NCI-H2171 treated with DMSO at 0.1 percent for 48 hours (cell line): Measurements from ENCODE around the gene GARNL3.

Experiments used
- DNase-seq: peaks from one replicate; lab custom pipeline; 2025; lab: John Stamatoyannopoulos, UW

Gene GARNL3

DNA sequence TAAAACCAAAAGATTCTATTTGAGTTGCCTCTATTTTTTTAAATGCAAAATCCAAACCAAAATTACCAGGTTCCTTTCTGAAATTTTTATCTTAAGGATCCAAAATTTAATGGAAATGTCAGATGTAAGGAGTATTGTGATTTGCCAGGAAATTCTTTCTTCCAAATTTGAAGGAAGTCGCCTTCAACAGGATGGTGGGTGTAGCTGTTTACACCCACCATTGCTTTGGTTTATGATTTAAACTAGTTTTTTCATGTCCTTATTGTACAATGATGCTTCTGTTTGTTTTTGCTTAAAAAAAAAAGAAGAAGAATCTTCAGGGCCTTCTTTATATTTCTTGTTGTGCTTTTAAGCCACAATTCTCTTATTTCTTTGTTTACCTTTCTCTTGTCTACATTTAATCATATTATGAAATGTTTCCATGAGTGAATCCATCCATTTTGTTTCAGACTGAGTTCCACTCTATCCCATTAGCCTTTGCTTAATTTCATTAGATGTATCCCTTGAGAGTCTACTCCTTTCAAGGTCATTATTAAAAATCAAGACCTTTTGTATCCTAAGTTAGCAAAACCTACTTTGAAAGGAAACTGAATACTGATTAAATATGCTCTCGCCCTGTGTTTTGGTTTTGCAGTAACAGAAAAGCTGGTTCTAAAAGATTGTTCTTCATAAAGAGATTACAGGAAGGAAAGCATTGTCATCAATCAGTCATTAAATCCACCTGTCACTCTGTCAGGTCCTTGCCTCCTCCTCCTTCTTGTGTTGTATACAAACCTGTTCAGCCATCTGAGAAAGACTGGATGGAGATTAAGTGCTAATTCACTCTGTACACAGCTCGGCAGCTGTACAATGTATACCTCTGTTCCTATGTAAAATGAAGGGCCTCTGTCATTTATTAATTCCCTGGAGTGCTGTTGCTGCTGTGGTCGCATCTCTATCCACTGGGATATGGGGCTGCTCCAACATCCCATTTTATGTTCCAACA lies 86.9 kb downstream of the GARNL3 start:
- peak; percentile 84 for DNase-seq

DNA sequence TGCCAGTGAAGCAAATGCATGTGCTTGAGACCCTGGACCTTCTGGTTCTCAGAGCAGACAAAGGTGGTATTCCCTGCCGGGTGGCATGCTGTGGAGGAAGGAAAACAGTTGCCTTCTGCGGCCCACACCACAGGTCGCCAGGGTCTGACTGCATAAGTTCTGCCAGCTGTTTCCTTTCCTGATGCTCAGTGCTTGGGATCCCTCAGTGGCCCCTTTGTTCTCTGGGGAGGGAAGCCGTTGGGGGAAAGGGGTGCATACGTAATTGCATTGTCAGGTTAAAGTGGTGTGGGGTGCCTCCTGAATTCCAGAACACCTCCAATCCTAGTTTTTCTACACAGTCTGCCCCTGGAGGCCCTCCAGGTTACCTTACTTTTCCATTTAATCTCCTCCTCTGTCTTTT lies 89.3 kb downstream of the GARNL3 start:
- DNase-seq: no peak

DNA sequence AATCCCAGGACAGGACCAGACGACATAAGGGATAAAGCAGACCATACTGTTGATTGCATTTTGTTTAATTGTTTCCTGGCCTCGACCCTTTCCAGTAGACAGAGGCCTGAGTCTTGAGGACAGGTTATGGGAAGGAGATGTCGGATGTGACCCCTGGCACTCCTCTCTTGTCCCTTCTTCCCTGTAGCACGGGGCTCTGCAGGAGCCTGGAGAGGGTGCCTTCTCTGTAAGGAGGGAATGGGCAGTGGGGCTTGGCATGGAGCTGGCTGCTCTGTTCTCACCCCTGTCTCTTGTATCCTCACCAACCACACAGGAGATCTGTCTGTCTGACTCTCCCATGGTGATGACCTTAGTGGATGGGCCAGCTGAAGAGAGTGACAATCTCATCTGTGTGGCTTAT lies 92.3 kb downstream of the GARNL3 start:
- no peak for DNase-seq

DNA sequence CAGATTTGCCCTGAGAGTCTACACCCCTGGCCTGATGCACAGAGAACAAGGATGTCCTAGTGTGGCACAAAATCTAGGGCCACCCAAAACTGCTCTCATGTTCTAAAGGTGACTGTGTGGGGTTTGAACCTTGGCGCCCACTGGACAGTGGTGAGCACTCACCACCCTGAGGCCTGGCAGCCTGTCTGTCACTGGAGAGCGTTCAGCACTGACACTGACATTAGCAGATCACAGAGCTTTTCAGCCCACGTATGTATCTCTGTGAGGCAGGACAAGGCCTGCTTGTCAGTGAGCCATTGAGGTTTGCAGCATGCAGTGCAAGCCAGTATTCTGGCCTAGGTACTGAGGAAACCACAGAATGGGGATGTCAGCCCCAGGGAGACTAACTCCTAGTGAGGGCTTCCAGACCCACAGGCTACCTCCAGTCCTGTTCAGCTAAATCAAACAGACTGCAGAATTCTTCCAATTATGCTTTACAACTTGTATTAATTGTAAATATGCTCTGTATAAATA lies 93.5 kb downstream of the GARNL3 start:
- no peak for DNase-seq

DNA sequence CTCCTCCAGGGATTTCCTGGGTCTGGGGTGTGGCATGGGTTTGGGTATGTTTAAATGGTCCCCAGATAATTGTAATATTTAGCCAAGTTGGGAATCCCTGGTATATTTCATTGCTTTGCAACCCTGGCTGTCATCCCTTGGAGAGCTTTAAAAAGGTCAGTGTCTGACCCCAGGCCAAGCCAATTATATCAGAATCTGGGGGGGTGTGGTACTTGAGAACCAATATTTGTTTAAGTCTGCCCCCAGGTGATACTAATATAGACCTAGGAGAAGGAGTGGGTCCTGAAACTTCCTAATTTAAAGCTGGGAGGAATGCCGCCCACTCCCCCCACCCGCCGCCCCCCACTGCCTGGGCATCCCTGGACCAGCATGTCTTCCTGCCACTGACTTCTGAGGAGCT lies 94.2 kb downstream of the GARNL3 start:
- no peak for DNase-seq

DNA sequence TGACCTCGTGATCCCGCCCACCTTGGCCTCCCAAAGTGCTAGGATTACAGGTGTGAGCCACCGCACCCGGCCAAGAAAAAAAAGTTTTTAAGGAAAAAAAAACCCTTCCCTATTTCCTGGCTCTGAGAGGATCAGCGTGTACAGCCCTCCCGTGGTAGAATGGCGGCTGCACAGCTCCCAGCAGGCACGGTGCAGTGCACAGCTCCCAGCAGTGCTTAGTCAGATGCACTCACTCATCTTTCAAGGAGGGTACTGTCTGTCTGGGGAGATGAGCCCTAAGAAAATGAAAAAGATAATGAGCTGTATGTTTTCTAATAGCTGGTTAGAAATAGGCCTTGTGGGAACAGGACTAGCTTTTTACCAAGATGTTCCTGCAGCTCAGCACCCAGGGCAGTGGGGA lies 95.7 kb downstream of the GARNL3 start:
- DNase-seq: no peak

DNA sequence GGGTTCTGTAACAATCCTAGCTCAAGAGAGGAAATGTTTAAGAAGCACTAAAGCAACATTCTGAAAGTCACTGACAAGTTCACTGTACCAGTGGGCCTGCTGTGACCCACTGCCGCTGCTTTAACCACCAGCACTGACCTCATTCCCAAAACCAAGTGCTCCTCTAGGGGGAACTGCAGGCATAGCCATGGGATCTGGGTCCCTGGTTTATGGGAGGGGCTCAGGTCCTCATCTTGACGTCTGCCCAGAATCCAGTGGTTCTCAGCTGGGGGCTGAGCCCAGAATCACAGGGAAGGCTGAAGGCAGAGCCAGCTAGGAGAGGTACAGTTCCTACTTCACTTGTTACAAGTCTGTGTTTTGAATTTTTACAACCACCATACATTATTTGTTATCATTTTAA lies 96.3 kb downstream of the GARNL3 start:
- no peak for DNase-seq

DNA sequence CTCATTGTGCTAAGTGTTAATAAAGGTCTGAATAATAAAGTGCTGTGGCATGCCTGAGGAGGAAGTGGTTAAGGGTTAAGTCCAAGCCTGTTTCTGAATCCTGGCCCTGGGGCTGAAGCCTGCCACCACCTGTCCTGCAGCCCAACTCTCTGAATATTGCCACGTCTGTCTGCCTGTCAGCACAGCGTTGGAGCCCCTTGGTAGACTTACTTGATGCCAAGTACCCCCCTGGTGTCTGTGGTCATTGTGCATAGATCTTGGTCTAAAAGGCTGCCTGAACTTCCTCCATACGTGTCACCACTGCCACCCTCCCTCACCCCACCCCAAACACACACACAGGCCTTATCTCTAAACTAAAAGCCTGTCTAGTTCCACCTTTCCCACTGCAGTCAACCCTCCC lies 97.0 kb downstream of the GARNL3 start:
- no peak for DNase-seq

DNA sequence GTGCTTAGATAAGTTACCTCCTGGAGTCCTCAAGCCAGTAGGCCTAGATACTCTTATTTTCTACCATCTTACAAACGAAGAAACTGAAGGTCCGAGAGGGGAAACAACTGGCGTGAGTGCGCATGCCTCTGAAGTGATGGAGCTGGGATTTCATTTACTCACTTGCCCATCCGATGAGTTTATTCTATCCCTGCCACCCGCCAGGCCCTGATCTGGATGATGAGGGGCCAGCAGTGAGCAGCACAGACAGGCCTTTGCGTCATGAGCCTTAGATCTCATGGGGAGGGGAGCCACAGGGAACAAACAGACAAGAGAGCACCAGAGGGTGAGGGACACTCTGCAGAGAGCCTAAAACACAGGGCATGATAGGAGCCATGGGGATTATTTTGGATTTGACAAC lies 98.3 kb downstream of the GARNL3 start:
- no peak for DNase-seq

DNA sequence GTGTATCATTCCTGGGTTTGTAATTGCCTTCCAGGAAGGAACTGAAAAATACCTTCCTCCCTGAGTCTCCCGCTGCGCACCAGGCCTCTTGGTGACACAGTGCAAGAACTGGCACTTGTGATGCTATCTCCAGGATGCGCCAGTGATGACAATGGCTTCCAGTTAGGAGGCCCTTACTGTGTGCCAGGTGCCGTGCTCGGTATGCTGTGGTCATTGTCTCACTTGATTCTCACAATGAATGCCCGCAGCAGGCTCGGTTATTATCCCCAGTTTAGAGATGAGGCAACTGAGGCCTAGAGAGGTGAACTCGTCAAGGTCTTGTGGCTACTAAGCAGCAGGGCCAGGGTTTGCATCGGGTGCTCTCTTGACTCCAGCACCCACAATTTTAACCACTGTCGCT lies 100.9 kb downstream of the GARNL3 start:
- DNase-seq: no peak

DNA sequence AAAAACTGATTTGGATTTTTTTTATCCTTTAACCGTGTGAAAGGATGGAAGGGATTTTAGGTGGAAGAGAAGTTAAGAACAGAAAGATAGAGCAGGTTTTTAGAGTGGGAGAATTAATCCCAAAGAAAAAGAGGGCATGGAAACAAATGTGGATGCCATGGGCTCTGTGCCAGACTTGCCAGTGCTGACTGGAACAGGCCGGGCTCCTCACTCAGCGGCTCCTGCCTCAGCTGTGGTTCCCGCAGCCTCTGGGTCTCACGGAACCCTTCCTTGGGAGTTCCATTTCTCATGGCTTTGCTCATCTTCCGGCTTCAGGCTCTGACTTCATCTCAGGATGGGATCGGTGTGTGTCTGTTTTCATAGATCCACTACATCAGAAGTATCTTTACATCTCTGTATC lies 102.0 kb downstream of the GARNL3 start:
- no peak for DNase-seq

DNA sequence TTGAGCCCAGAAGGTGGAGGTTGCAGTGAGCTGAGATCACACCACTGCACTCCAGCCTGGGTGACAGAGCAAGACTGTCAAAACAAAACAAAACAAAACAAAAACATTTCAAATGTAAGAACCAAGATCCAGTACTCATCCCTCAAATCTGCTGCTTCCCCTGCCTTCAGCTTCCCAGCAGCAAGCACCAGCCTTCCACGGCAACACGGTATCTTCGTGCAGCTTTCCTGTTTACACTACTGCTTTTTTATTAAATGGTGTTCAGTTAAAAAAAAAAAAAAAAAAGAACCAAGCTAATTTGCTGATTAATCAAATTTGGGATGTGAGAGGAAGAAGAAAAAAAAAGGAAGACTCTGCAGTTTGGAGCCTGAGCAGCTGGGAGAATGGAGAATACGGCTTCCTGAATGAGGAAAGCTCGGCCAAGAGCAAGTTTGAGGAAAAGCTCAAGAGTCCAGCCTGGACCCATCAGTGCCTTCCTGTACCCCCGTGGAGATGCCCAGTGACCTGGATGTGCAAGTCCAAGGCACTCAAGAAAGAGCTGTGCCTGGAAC lies 104.4 kb downstream of the GARNL3 start:
- DNase-seq: no peak

DNA sequence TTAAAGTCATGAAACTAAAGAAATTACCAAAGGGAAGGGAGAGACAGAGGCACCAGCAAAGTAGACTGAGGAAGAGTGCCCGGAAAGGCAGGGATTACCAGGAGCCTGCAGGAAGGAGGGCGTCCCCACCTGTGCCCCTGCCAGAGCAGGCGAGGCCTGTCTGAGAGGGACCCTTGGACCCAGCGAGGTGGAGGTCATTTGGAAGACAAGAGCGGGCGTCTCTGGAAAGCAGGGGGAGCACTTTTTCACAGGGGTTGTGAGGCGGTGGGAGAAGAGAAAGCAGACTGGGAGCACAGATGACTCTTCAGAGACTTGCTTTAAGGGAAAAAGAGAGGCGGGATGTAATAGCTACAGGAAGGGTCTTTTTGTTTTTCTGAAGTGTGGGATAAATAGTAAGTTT lies 104.9 kb downstream of the GARNL3 start:
- DNase-seq: no peak

DNA sequence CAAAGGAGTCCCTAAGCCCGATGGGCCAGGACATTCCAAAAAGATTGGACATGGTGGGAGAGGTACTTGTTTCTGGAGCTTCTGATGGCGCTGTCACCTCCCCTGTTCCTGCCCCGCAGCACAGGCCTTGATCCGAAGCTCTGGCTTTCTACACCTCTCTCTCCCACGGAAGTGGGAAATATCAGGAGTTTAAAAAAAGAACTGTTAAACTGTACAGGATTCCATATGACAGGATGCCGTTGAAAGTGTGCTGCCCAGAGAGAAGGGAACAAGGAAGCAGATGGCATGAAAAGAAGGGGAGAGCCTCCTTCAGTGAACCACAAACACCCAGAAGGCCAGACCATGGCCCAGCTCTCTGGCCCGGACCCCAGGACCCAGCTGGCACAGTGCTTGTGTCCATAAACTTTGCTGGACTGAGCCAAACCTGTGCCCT lies 105.6 kb downstream of the GARNL3 start:
- no peak for DNase-seq

DNA sequence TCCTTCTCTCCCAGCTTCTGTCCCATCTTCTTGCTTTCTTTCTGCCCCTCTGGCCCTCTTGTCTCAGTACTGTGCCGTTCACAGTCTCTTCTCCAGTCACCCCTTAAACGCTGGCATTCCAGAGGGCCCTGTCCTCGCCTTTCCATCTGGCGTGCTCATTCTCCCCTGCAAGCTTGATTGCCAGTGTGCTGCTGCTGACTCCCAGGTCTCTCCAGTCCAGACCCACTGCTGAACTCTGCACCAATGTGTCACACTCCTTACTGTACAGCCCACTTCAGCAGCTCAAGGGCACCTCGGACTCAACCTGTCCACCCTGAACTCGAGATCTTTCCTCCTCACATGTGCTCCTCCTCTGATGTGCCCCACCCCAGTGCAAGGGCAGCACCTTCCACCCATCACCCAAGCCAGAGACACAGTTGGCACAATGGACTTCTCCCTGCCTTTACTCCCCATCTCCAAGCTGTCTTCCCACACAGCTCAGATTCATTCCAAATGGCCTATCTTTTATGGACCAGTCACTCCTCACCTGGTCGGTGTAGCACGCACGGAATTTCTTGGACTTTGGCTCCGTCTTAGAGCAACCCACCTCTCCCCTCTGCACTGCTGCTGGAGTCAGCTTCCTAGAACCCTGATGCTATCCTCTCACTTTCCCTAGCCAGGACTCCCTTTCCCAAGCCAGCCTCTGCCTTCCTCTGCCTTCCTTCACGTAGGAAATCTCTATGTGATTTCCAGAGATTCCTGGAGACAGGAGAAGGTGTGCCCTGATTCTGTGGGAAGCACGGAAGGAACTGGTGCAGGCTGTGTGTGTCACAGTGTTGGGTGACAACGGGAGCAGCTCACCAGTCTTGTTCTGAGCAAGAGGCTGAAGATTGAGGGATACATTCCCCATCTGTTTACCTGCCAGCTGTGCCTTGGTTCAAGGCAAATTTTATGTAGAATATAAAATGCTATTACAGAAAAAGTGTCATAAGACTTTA lies 106.4 kb downstream of the GARNL3 start:
- DNase-seq: peak; percentile 18

DNA sequence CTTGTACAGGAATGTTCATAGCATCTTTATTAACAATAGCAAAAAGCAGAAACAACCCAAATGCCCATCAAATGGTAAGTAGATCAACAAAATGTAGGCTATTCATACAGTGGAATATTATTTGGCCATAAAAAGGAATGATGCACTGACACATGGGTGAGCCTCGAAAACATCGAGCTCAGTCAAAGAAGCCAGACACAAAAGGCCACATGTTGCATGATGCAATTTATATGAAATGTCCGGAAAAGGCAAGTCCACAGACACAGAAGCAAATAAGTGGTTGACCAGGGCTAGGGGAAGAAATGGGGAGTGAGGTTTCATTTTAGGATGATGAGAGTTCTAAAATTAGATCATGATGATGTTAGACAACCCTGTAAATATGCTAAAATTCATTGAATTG lies 115.9 kb downstream of the GARNL3 start:
- no peak for DNase-seq

DNA sequence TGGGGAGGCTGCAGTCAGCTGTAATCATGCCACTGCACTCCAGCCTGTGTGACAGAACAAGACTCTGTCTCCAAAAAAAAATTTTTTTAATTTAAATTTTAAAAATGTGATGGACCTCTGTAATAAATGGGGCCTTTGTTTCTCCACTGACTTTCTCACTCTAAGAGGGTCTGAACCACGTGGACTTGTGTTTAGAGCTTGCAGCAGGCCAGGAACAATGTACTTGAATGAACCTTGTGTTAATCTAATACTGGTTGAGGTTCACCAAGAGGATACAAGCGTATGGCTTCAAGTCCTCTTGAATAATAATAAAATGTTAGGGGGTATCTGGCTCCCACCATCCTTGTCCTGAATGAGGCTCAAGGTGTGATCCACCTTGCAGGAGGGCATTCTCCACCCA lies 118.0 kb downstream of the GARNL3 start:
- no peak for DNase-seq

DNA sequence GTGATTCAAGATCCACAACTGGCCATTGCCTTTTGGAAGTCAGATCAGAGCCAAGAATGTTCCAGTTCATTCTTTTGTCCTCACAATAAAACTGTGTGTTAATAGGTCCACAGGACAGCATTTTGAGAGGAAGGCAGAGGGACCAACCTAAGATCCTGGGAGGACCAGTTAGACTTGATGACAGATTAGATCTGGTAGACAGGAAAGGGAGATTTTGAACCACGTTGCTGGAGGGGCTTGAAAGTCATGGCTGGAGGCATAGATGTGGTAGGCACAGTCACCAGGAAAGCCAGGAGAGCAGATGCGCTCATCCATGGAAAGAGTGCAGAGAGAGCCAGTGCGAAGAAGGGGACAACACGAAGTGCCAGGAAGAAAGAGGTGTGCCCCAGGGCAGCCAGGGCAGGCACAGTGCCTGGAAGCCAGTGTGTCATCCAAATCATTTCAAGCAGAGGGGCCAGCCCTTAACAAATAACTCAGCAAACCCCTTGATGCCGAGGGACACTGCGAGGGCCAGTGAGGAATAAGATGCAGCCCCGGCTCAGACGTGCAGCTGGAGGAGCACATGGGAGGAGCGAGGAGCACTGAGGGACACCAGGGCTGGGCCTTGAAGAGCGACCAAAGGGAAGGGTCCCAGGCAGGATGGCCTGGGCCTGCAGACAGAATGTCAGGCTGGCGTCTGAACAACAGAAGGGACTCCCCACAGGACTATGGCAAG lies 119.6 kb downstream of the GARNL3 start:
- no peak for DNase-seq

DNA sequence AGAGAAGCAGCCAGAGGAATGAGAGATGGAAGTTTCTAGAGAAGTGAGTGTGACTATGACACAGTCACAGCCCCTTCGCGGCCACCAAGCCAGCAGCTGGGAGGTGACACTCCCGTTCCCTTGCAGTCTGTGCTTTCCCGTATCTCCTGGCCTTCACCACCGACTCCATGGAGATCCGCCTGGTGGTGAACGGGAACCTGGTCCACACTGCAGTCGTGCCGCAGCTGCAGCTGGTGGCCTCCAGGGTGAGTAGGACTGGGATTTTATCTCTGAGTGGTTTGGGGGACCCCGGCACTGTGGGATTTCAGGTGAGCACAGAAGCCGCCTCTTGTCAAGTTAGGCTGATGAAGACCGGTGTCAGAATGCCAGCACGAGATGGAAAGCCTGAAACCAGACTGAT lies 120.3 kb downstream of the GARNL3 start:
- no peak for DNase-seq

DNA sequence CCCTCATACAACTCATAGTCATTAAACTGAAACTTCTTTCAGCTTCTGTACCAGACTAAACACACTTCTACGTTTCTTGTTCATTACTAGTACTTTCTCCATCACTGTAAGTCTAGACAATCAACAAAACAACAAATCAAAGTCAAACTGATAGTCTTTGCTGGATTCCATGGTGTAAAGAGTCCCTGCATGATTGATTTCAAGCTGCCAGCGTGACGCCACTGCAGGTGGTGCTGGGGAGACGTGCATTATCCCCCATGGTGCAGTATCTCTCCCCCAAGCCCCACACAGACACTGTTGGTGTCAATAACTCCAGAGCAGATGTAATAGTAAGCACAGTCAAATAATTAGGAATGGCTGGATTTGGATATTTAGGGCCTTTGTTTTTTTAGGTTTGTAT lies 121.7 kb downstream of the GARNL3 start:
- no peak for DNase-seq

DNA sequence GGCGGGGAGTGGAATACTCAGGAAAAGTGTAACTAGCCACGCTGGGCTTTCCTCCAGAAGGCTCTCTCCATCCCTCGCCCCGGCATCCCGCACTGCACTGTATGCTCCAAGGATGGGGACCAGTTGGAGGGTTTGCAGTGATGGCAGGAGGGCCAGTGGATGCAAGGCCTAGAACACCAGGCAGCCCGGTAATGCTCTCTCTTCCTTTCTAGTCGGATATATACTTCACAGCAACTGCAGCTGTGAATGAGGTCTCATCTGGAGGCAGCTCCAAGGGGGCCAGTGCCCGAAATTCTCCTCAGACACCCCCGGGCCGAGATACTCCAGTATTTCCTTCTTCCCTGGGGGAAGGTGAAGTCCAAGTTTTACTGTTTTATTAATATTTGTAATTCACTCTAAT lies 122.4 kb downstream of the GARNL3 start:
- no peak for DNase-seq
